Cardiac ventricle fibroblast (primary cell): ENCODE results near the gene ADCY4. TPM values are rescaled to one million over a fixed set of nuclear protein-coding genes. Genes with fewer than 3 reads are reported as not detected.

Source experiments
- total RNA-seq: library from RNA; depleted of rRNA; stranded (reverse); fragments of >200 nt; gene quantifications from 2 replicates; pipeline ENCODE4 v1.2.3, GENCODE V29; 2015

ADCY4 gene
- total RNA-seq: 0.94 and 2.1 TPM in 2 replicates

GRCh38 chr14:24334431-24335291, at the start of gene ADCY4:
TSS of gene ADCY4 (minus strand) at chr14:24335071. CDS start at chr14:24334652, 419 bp downstream.

GRCh38 chr14:24367514-24368211, 32.8 kb upstream of the ADCY4 start, which contains the start of gene NFATC4:
TSS of gene NFATC4 (plus strand) at chr14:24368184. CDS start at chr14:24368341, 157 bp downstream.

GRCh38 chr14:24339284-24340151, 4.6 kb upstream of the ADCY4 start, which contains the start of gene RIPK3:
TSS of gene RIPK3 (minus strand) at chr14:24339991. CDS start at chr14:24339826, 165 bp downstream.

GRCh38 chr14:24310646-24311604, 23.9 kb downstream of the ADCY4 start, which contains the start of gene LTB4R:
TSS of gene LTB4R (plus strand) at chr14:24311502. CDS start at chr14:24315652, 4,150 bp downstream.

GRCh38 chr14:24309538-24310264, 25.2 kb downstream of the ADCY4 start, which contains the start of gene LTB4R2:
TSS of gene LTB4R2 (plus strand) at chr14:24310140. CDS start at chr14:24310665, 525 bp downstream.

GRCh38 chr14:24307575-24308341, 27.1 kb downstream of the ADCY4 start, which contains the start of gene CIDEB:
TSS of gene CIDEB (minus strand) at chr14:24307977. CDS start at chr14:24307858, 119 bp downstream.

GRCh38 chr14:24299255-24300191, 35.3 kb downstream of the ADCY4 start, which contains the start of the genes DHRS1 and NOP9:
TSS of gene DHRS1 (minus strand) at chr14:24299780. CDS start at chr14:24299106, 674 bp downstream.
TSS of gene NOP9 (plus strand) at chr14:24299850. CDS start at chr14:24299955, 105 bp downstream.

GRCh38 chr14:24271134-24271833, 63.6 kb downstream of the ADCY4 start, which contains the start of gene RABGGTA:
TSS of gene RABGGTA (minus strand) at chr14:24271597. CDS start at chr14:24271115, 482 bp downstream.

Other genes starting within 250 kb of the ADCY4 start
- gene PCK2, start 240.8 kb downstream of the ADCY4 start, total RNA-seq: 8.2 and 11.6 TPM in 2 replicates
- gene DCAF11, start 220.3 kb downstream of the ADCY4 start, total RNA-seq: 41.8 and 49.5 TPM in 2 replicates
- gene NRL, start 220.1 kb downstream of the ADCY4 start, total RNA-seq: 0.73 and 0.75 TPM in 2 replicates
- gene FITM1, start 204.4 kb downstream of the ADCY4 start, total RNA-seq: 0.20 TPM in 1 of 2 replicates, not detected in the other
- 123 and 136 TPM in 2 replicates for gene PSME1, start 198.9 kb downstream of the ADCY4 start, total RNA-seq
- gene EMC9, start 193.5 kb downstream of the ADCY4 start, total RNA-seq: 8.3 and 10.2 TPM in 2 replicates
- gene PSME2, start 188.5 kb downstream of the ADCY4 start, total RNA-seq: 52.9 and 82.8 TPM in 2 replicates
- gene RNF31, start 187.6 kb downstream of the ADCY4 start, total RNA-seq: 50.1 and 66.3 TPM in 2 replicates
- gene IRF9, start 173.8 kb downstream of the ADCY4 start, total RNA-seq: 30.3 and 35.5 TPM in 2 replicates
- gene REC8, start 163.0 kb downstream of the ADCY4 start, total RNA-seq: 0.25 and 1.1 TPM in 2 replicates
- 33.4 and 39.3 TPM in 2 replicates for gene IPO4, start 146.3 kb downstream of the ADCY4 start, total RNA-seq
- 73.6 and 75.1 TPM in 2 replicates for gene TM9SF1, start 139.6 kb downstream of the ADCY4 start, total RNA-seq
- not detected in 2 replicates for gene TSSK4, start 129.4 kb downstream of the ADCY4 start, total RNA-seq
- gene CHMP4A, start 121.6 kb downstream of the ADCY4 start, total RNA-seq: 31.4 and 43.9 TPM in 2 replicates
- gene MDP1, start 119.0 kb downstream of the ADCY4 start, total RNA-seq: 10.2 and 11.2 TPM in 2 replicates
- 96.5 and 125 TPM in 2 replicates for gene NEDD8, start 102.7 kb downstream of the ADCY4 start, total RNA-seq
- gene GMPR2, start 102.1 kb downstream of the ADCY4 start, total RNA-seq: 49.8 and 65.4 TPM in 2 replicates
- gene TINF2, start 92.4 kb downstream of the ADCY4 start, total RNA-seq: 22.0 and 32.4 TPM in 2 replicates
- 0.06 and 0.73 TPM in 2 replicates for gene TGM1, start 71.9 kb downstream of the ADCY4 start, total RNA-seq
- 13.7 and 17.5 TPM in 2 replicates for gene RABGGTA, start 63.5 kb downstream of the ADCY4 start, total RNA-seq
- gene DHRS1, start 35.3 kb downstream of the ADCY4 start, total RNA-seq: 10.7 and 26.9 TPM in 2 replicates
- 9.2 and 9.9 TPM in 2 replicates for gene NOP9, start 35.2 kb downstream of the ADCY4 start, total RNA-seq
- gene CIDEB, start 27.1 kb downstream of the ADCY4 start, total RNA-seq: 1.7 and 1.8 TPM in 2 replicates
- gene LTB4R2, start 24.9 kb downstream of the ADCY4 start, total RNA-seq: 1.9 and 2.6 TPM in 2 replicates
- gene LTB4R, start 23.6 kb downstream of the ADCY4 start, total RNA-seq: 0.59 and 1.1 TPM in 2 replicates
- gene RIPK3, start 4.9 kb upstream of the ADCY4 start, total RNA-seq: 1.1 and 2.2 TPM in 2 replicates
- 51.0 and 54.5 TPM in 2 replicates for gene NFATC4, start 33.1 kb upstream of the ADCY4 start, total RNA-seq
- gene NYNRIN, start 63.9 kb upstream of the ADCY4 start, total RNA-seq: 7.6 and 9.5 TPM in 2 replicates
- 6.6 and 15.3 TPM in 2 replicates for gene CBLN3, start 94.6 kb upstream of the ADCY4 start, total RNA-seq
- gene KHNYN, start 94.9 kb upstream of the ADCY4 start, total RNA-seq: 25.8 and 30.0 TPM in 2 replicates
- 16.9 and 19.3 TPM in 2 replicates for gene SDR39U1, start 107.7 kb upstream of the ADCY4 start, total RNA-seq
- gene CMA1, start 173.2 kb upstream of the ADCY4 start, total RNA-seq: not detected in 2 replicates
- not detected in 2 replicates for gene CTSG, start 241.2 kb upstream of the ADCY4 start, total RNA-seq